Keratinocyte (primary cell): ENCODE data around the gene PTK6. TPM values are rescaled to one million over a fixed set of nuclear protein-coding genes. Genes with fewer than 3 reads are reported as not detected.
"Not testable (repeated sequence)": the region's sequence is repeated elsewhere in the genome, so short reads cannot be mapped to it uniquely, and the experiment has no call there.

ENCODE experiments used
- DNase-seq: peaks from one replicate; pipeline ENCODE4 v3.0.0-alpha.2; 2011; ENCODE audit warnings: low read depth, missing footprints, low spot score
- FAIRE-seq: peaks from 2 replicates; lab custom pipeline; 2011; peaks lifted over from hg19 to GRCh38; lab: Jason Lieb, UNC
- H2AFZ ChIP-seq: 2 replicates; pipeline ENCODE4 v1.6.0; 2012; ENCODE audit warnings: low read length, control low read depth, inconsistent platforms; ENCODE audit not compliant: control insufficient read depth
- H3K27ac ChIP-seq: 2 replicates; pipeline ENCODE4 v1.5.1; 2011; ENCODE audit warnings: low read length; ENCODE audit not compliant: control insufficient read depth, insufficient read depth
- H3K27me3 ChIP-seq: 3 replicates; pipeline ENCODE4 v1.6.0; 2011; ENCODE audit warnings: low read length; ENCODE audit not compliant: control insufficient read depth, insufficient read depth; ENCODE audit errors: extremely low read depth
- H3K36me3 ChIP-seq, 2 experiments: 2 replicates in 1 of 2; 3 replicates in 1 of 2; pipeline ENCODE4 v1.5.1; 2011; ENCODE audit warnings: low read length in 2 of 2, mild to moderate bottlenecking in 1 of 2; ENCODE audit not compliant: control insufficient read depth in 2 of 2, insufficient read depth in 2 of 2; ENCODE audit errors: extremely low read depth in 1 of 2
- H3K4me1 ChIP-seq: 3 replicates; pipeline ENCODE4 v1.5.1; 2011; ENCODE audit warnings: low read length; ENCODE audit not compliant: control insufficient read depth, insufficient read depth; ENCODE audit errors: extremely low read depth
- H3K4me2 ChIP-seq: 3 replicates; pipeline ENCODE4 v1.6.0; 2011; ENCODE audit warnings: low read depth, low read length; ENCODE audit not compliant: control insufficient read depth, insufficient read depth; ENCODE audit errors: extremely low read depth
- H3K4me3 ChIP-seq, 3 experiments: fragments of 200-600 bp in 1 of 3; sonication (generic) in 1 of 3; 2 replicates in 2 of 3; 3 replicates in 1 of 3; pipeline ENCODE4 v1.5.1; 2011 to 2016; ENCODE audit warnings: low read length in 3 of 3, mild to moderate bottlenecking in 3 of 3, control low read depth in 2 of 3, inconsistent platforms in 1 of 3, low read depth in 1 of 3, mixed read lengths in 1 of 3, mixed run types in 1 of 3, moderate library complexity in 1 of 3; ENCODE audit not compliant: control insufficient read depth in 2 of 3, insufficient read depth in 2 of 3; ENCODE audit errors: extremely low read depth in 1 of 3
- H3K79me2 ChIP-seq: 2 replicates; pipeline ENCODE4 v1.6.0; 2012; ENCODE audit warnings: low read length; ENCODE audit not compliant: control insufficient read depth, insufficient read depth
- H3K9ac ChIP-seq: 3 replicates; pipeline ENCODE4 v1.6.0; 2011; ENCODE audit warnings: low read length; ENCODE audit not compliant: control insufficient read depth, insufficient read depth; ENCODE audit errors: extremely low read depth
- H3K9me1 ChIP-seq: 3 replicates; pipeline ENCODE4 v1.6.0; 2011; ENCODE audit warnings: low read length; ENCODE audit not compliant: control insufficient read depth, insufficient read depth; ENCODE audit errors: extremely low read depth
- H3K9me3 ChIP-seq: 2 replicates; pipeline ENCODE4 v1.5.1; 2012; ENCODE audit warnings: low read depth, low read length; ENCODE audit not compliant: control insufficient read depth
- H4K20me1 ChIP-seq: 3 replicates; pipeline ENCODE4 v1.6.0; 2011; ENCODE audit warnings: low read length; ENCODE audit not compliant: control insufficient read depth, insufficient read depth; ENCODE audit errors: extremely low read depth
- EZH2 ChIP-seq: IDR thresholded peaks from one replicate; pipeline ENCODE4 v1.6.1; 2012; ENCODE audit warnings: inconsistent platforms, mild to moderate bottlenecking, low read length, moderate library complexity
- dilution Hi-C: fragments of 300-500 bp; cut with MboI; formaldehyde crosslinking; loops from one replicate; pipeline ENCODE4 v1.7.0; 2020; ENCODE audit warnings: low sequenced_read_pairs; ENCODE audit not compliant: extremely low pct_ligation_motif_present
- polyA plus RNA-seq, 5 experiments: library from polyadenylated mRNA; depleted of rRNA in 3 of 5; stranded (reverse) in 3 of 5; stranded (forward) in 1 of 5; unstranded in 1 of 5; fragments of >200 nt; gene quantifications; 1 replicate in 1 of 5; 2 replicates in 3 of 5; 3 replicates in 1 of 5; pipeline versions ENCODE4 v1.2.1 to v1.2.3, GENCODE V29; 2011 to 2012; ENCODE audit warnings: missing spikeins in 2 of 5, low read depth in 1 of 5, low replicate concordance in 1 of 5
- TF ChIP-seq, protein P1 (sequence below), 3 experiments: IDR thresholded peaks in 1 of 3; conservative IDR thresholded peaks in 1 of 3; optimal IDR thresholded peaks in 1 of 3; 2 replicates in 2 of 3; 3 replicates in 1 of 3; pipeline versions ENCODE3 to v1.5.1; 2011; ENCODE audit warnings: low read length in 3 of 3, mild to moderate bottlenecking in 3 of 3, moderate library complexity in 2 of 3, control low read depth in 1 of 3, inconsistent platforms in 1 of 3; ENCODE audit not compliant: insufficient read depth in 2 of 3; ENCODE audit errors: extremely low read depth in 1 of 3

PTK6 gene
- polyA plus RNA-seq, 1 donor (not counting 4 experiments of a cell fraction or from before 2014, with no cell fraction given) = 28.5 TPM

DNA sequence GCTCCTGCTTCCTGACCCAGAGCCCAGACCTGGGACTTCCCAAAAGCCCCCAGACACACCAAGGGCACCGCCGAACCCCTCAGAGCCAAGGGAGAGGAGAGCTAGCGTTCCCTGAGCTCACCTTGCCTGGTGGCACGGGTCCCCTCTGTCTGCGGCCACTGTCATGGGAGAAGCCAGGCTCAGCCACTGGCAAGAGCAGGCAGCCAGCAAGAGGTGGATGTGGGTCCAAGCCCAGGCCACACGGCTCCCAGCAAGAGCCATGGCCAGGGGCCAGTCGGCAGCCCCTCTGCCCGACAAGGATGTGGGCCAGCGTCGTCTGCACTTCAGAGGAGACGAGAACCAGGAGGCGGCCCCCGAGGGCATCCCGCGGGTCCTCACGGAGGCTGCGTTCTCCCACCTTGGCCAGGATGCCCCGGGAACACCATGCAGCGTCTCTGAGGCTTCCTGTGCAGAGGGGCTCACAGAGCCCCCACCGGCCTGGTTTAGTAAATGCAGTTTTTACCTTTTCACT lies 18.8 kb downstream of the PTK6 start:
- Histone ChIP-seq H3K9me3 (peaks cover 5% of the 10 kb centered on the region), H4K20me1 (peaks cover 14% of the 10 kb centered on the region), H3K79me2 (peaks cover 20% of the 10 kb centered on the region), H3K9ac (no peak overlapping the region), H3K36me3 (peaks cover 11 to 16% of the 10 kb centered on the region in 2 experiments), H3K9me1 (no peaks in the 10 kb centered on the region), H3K27me3 (no peaks in the 10 kb centered on the region), H3K4me1 (peaks cover 10% of the 10 kb centered on the region), H3K27ac (no peak overlapping the region), H3K4me2 (no peak overlapping the region), H3K4me3 (no peak overlapping the region), H2AFZ (no peak overlapping the region)
- dilution Hi-C loops = no loop called here
- DNase-seq (no peak), FAIRE-seq (no peak)
- TF ChIP-seq, protein P1, sequence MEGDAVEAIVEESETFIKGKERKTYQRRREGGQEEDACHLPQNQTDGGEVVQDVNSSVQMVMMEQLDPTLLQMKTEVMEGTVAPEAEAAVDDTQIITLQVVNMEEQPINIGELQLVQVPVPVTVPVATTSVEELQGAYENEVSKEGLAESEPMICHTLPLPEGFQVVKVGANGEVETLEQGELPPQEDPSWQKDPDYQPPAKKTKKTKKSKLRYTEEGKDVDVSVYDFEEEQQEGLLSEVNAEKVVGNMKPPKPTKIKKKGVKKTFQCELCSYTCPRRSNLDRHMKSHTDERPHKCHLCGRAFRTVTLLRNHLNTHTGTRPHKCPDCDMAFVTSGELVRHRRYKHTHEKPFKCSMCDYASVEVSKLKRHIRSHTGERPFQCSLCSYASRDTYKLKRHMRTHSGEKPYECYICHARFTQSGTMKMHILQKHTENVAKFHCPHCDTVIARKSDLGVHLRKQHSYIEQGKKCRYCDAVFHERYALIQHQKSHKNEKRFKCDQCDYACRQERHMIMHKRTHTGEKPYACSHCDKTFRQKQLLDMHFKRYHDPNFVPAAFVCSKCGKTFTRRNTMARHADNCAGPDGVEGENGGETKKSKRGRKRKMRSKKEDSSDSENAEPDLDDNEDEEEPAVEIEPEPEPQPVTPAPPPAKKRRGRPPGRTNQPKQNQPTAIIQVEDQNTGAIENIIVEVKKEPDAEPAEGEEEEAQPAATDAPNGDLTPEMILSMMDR (optimal IDR thresholded peaks at IDR 0.05 in 1 of 3, IDR thresholded peaks at IDR 0.05 in 1 of 3, conservative IDR thresholded peaks at IDR 0.05 in 1 of 3; ENCODE audit: extremely low read depth in 1 of 3, insufficient read depth in 2 of 3, low read length in 3 of 3) = no peak
- no peak for TF ChIP-seq EZH2

DNA sequence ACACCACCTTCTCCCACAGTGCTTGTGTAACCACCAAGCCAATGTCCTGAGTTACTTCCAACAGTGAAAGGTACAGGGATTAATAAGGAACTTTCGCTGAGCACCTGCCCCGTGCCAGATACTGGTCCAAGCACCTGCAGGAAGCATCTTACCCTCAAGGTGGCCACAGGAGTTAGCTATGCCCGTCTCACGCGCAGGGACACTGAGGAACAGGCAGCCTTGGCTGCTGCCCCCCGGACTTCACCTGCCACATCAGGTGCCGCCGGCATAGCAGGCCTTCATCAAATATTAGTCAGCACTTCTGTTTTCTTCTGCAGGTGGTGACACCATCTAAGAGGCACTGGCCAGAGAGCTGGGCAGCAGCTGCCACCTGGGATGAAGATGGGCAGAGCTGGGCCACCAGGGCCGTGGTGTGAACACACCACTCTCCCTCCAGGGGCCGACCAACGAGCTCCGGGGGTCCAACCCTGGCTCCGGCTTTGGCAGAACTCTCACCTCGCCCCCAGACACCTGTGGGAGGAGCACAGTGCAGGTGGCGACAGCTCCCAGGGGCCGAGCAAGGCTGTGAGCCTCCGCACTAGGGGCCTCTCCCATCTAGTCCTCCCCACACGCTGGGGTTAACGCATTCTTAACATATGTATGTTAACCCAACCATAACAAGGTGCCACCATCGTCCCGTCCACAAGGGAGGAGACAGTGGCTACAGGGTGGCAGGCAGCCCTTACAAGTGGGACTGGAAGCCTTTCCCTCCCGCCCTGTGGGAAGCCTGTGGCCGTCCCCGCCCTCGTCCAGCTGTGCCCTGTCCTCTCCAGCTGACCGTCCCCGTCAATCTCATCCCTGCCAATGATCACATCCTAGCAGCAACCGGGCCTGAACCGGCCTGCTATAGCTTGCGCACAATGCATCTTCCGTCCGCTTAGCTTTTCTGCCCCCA lies 19.5 kb downstream of the PTK6 start:
- Histone ChIP-seq H3K9me1 (no peaks in the 10 kb centered on the region), H3K4me1 (peaks cover 10% of the 10 kb centered on the region), H3K27me3 (no peaks in the 10 kb centered on the region), H2AFZ (no peak overlapping the region), H3K27ac (no peak overlapping the region), H3K36me3 (peaks cover 5 to 11% of the 10 kb centered on the region in 2 experiments), H3K79me2 (peaks cover 16% of the 10 kb centered on the region), H3K9me3 (no peaks in the 10 kb centered on the region), H3K4me3 (no peak overlapping the region), H3K4me2 (no peak overlapping the region), H4K20me1 (peaks cover 9% of the 10 kb centered on the region), H3K9ac (no peak overlapping the region)
- no peak for TF ChIP-seq EZH2
- TF ChIP-seq, protein P1 (optimal IDR thresholded peaks at IDR 0.05 in 1 of 3, IDR thresholded peaks at IDR 0.05 in 1 of 3, conservative IDR thresholded peaks at IDR 0.05 in 1 of 3; ENCODE audit: extremely low read depth in 1 of 3, insufficient read depth in 2 of 3, low read length in 3 of 3) = no peak
- dilution Hi-C loops = no loop called here
- FAIRE-seq (no peak), DNase-seq (no peak)

DNA sequence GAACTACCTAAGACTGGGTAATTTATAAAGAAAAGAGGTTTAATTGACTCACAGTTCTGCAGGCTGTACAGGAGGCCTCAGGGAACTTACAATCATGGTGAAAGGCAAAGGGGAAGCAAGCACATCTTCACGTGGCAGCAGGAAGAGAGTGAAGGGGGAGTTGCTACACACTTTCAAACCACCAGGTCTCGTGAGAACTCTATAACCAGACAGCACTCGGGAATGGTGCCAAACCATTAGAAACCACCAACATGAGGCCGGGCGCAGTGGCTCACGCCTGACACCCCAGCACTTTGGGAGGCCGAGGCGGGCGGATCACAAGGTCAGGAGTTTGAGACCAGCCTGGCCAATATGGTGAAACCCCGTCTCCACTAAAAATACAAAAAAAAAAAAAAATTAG lies 22.7 kb downstream of the PTK6 start:
- H3K4me3 ChIP-seq, H2AFZ ChIP-seq, H3K79me2 ChIP-seq, DNase-seq, H3K27ac ChIP-seq, H3K4me2 ChIP-seq, H4K20me1 ChIP-seq, H3K9me1 ChIP-seq, dilution Hi-C loops, H3K9me3 ChIP-seq, FAIRE-seq, H3K27me3 ChIP-seq, H3K9ac ChIP-seq, H3K4me1 ChIP-seq, H3K36me3 ChIP-seq: not testable (repeated sequence)
